Activated B cell treated with CpG ODN at 0.5 μM for 24 hours (primary cell): ENCODE results near the gene ARFGEF3. TPM values are rescaled to one million over a fixed set of nuclear protein-coding genes. Genes with fewer than 3 reads are reported as not detected.

Experiments used
- ATAC-seq: fragments of 200-7000 bp; cut with Tn5 transposase; one replicate; pipeline ENCODE4 v1.10.0; 2021; ENCODE audit warnings: low read depth, mild to moderate bottlenecking, moderate library complexity
- CTCF ChIA-PET: fragments of 350-600 bp; sonication (Branson Sonifier 250); formaldehyde crosslinking; loops from one replicate; lab custom pipeline; 2021; ENCODE audit warnings: antibody characterized with exemption; lab: Charles Lee
- POLR2A ChIA-PET: fragments of 350-600 bp; sonication (Branson Sonifier 250); formaldehyde crosslinking; loops from one replicate; lab custom pipeline; 2021; ENCODE audit warnings: antibody characterized with exemption; lab: Charles Lee
- DNase-seq: peaks from one replicate; pipeline ENCODE4 v3.0.0; 2022
- H3K27ac Mint-ChIP-seq: one replicate; pipeline ENCODE4 v1.8.0; 2020; ENCODE audit warnings: mixed read lengths
- H3K27me3 Mint-ChIP-seq: one replicate; pipeline ENCODE4 v1.8.0; 2021; ENCODE audit warnings: mixed read lengths
- H3K36me3 Mint-ChIP-seq: one replicate; pipeline ENCODE4 v1.8.0; 2021; ENCODE audit warnings: low read depth, mixed read lengths
- H3K4me1 Mint-ChIP-seq: one replicate; pipeline ENCODE4 v1.8.0; 2021; ENCODE audit warnings: mixed read lengths
- H3K4me3 Mint-ChIP-seq: one replicate; pipeline ENCODE4 v1.8.0; 2020; ENCODE audit warnings: mild to moderate bottlenecking, mixed read lengths
- H3K9me3 Mint-ChIP-seq: one replicate; pipeline ENCODE4 v1.8.0; 2020; ENCODE audit warnings: mixed read lengths
- intact Hi-C: fragments of 100-400 bp; cut with micrococcal nuclease; formaldehyde crosslinking; loops from one replicate; pipeline ENCODE4 v1.15.1; 2024
- total RNA-seq: library from RNA; stranded (reverse); gene quantifications from 2 replicates; pipeline ENCODE4 v1.2.3, GENCODE V29; 2022
- TF ChIP-seq, protein P1 (sequence below): fragments of 200-600 bp; IDR thresholded peaks from one replicate; pipeline ENCODE4 v1.8.0; 2022; ENCODE audit warnings: antibody characterized with exemption, mild to moderate bottlenecking

The ARFGEF3 gene
- total RNA-seq, 1 donor from 2014 or later = 0.02 TPM

DNA sequence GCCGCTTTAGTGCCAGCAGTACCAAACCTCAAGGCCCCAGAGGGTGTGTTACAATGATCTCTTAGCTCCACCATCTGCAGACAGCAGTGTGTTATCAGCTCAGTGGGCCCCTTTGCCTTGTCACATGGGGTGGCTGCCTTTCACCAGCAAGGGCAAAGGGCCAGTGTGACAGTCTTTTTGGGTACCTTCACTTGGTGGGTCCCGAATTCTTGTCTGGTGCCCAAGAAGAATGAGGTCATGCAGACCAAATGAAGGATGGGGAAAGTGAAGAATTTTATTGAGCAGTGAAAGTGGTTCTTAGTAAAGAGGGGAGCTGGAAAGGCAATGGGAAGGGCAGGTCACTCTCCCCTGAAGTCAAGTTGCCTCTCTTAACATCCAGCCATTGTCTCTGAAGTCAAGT is 213.1 kb downstream of the ARFGEF3 start:
- TF ChIP-seq, protein P1, sequence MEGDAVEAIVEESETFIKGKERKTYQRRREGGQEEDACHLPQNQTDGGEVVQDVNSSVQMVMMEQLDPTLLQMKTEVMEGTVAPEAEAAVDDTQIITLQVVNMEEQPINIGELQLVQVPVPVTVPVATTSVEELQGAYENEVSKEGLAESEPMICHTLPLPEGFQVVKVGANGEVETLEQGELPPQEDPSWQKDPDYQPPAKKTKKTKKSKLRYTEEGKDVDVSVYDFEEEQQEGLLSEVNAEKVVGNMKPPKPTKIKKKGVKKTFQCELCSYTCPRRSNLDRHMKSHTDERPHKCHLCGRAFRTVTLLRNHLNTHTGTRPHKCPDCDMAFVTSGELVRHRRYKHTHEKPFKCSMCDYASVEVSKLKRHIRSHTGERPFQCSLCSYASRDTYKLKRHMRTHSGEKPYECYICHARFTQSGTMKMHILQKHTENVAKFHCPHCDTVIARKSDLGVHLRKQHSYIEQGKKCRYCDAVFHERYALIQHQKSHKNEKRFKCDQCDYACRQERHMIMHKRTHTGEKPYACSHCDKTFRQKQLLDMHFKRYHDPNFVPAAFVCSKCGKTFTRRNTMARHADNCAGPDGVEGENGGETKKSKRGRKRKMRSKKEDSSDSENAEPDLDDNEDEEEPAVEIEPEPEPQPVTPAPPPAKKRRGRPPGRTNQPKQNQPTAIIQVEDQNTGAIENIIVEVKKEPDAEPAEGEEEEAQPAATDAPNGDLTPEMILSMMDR = no peak
- Mint-ChIP-seq H3K4me3 (no peak overlapping the region), H3K27ac (no peak overlapping the region), H3K4me1 (no peaks in the 10 kb centered on the region), H3K27me3 (no peaks in the 10 kb centered on the region), H3K36me3 (no peaks in the 10 kb centered on the region), H3K9me3 (no peaks in the 10 kb centered on the region)
- ChIA-PET CTCF (no interaction called here), POLR2A (no interaction called here)
- no peak for DNase-seq
- intact Hi-C loops = no loop called here
- ATAC-seq = no peak

DNA sequence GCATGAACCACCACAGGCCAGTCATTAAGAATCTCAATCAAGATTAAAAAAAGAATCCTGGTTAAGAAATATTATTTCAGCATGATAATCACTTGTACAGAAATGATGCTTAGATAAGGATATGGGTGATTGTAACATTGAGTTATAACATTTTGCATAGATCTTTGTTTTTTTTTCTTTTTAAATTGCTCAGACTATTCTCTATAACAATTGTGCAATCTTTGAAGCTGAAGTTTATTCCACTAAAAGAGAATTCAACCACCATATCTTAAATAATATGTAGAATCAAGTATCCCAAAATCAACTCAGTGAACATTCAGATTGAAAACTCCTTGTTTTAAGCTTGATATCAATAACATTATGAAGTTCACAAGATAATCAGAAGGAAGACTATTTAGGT is 215.3 kb downstream of the ARFGEF3 start:
- no peak overlapping the region for H3K27ac Mint-ChIP-seq
- H3K4me3 Mint-ChIP-seq = no peak overlapping the region
- no peaks in the 10 kb centered on the region for H3K27me3 Mint-ChIP-seq
- H3K9me3 Mint-ChIP-seq = no peaks in the 10 kb centered on the region
- H3K4me1 Mint-ChIP-seq = no peaks in the 10 kb centered on the region
- ChIA-PET CTCF (no interaction called here), POLR2A (no interaction called here)
- no peaks in the 10 kb centered on the region for H3K36me3 Mint-ChIP-seq
- ATAC-seq (no peak), DNase-seq (no peak)
- intact Hi-C loops = no loop called here
- TF ChIP-seq, protein P1 = no peak

DNA sequence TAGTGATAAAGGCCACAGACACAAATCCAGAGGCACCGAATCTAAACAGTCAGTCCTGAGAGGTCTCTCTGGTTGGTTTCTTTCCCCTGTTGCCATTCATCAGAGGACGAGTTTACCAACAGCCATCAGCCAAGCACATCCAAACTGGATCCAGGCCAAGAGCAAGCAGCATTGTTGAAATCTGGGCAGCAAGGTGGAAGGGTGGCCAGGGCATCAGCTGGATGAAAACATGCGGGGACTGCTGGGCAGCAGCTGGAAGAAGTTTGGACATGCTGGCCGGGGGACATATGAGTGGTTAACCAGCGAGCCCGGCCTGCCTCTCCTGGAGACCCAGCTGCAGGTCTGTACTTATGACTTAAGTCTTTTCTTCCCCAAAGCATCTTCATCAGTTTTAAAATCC is 216.1 kb downstream of the ARFGEF3 start, which contains the start of gene SMIM28:
SMIM28 (plus strand) TSS at position 62 of the 400 bp plus-strand sequence; CDS start at position 230, 168 bp downstream.
- no peak within 1 kb of the TSS for H3K4me3 Mint-ChIP-seq
- DNase-seq (no peak), ATAC-seq (no peak)
- no peak within 1 kb of the TSS for H3K27ac Mint-ChIP-seq
- peaks cover 2% of the 10 kb centered on the region for H3K27me3 Mint-ChIP-seq
- ChIA-PET CTCF (no interaction called here), POLR2A (no interaction called here)
- intact Hi-C loops = no loop called here
- H3K9me3 Mint-ChIP-seq = no peaks in the 10 kb centered on the region
- H3K36me3 Mint-ChIP-seq = no peaks in the 10 kb centered on the region
- no peaks in the 10 kb centered on the region for H3K4me1 Mint-ChIP-seq
- TF ChIP-seq, protein P1 = no peak

DNA sequence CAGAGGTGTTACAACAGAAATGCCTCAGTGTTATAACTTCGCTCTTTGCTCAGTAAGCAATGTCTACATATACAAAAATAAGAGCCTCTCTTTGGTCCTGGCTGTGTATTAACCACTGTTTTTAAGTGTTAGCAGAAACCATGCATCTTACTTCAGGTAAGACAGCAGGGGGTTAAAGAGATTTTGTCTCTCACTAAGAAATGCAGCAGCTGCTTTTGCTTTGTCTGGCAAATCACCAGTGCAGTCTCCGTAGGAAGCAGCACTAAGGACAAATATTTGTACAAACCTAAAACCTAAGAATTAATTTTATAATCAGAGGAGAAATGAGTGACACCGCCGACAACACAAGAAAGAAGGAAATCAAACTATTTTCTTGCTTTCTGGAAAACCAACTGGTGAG is 216.7 kb downstream of the ARFGEF3 start:
- no peak overlapping the region for H3K4me3 Mint-ChIP-seq
- CTCF ChIA-PET = no interaction called here
- POLR2A ChIA-PET = no interaction called here

DNA sequence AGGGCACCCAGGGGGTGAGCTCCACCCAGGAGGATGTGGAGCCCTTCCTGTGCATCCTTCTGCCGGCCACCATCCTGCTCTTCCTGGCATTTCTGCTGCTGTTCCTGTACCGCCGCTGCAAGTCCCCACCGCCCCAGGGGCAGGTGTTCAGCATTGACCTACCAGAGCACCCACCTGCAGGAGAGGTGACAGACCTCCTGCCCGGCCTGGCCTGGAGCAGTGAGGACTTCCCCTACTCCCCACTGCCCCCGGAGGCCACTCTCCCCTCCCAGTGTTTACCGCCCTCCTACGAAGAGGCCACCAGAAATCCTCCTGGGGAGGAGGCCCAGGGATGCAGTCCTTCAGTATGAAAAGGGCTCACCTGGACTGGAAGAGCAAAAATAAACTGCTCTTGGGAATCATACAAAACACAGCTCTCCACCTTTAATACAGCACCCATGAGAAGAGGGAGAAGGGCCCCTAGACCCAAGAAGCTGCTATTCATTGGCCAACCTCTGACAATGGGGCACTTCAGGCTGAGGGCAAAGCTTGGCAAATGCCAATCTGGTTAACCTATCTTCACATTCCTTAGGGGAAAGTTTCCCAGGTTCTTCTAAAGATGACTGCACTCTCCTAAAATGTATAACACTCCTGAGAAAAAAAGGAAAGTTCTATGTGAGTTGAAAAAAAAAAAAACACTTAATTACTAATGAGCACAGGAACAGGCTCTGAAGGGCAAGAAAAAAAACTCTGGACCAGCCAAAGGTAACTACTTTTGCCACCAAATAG is 220.9 kb downstream of the ARFGEF3 start:
- H3K4me3 Mint-ChIP-seq = no peak overlapping the region
- ATAC-seq (no peak), DNase-seq (no peak)
- POLR2A ChIA-PET = no interaction called here
- H3K36me3 Mint-ChIP-seq = no peaks in the 10 kb centered on the region
- H3K27ac Mint-ChIP-seq = no peak overlapping the region
- CTCF ChIA-PET = interaction anchor here (0.7 kb wide), 1 partner anchor 52 kb away, joined by 4 read pairs; no protein-coding TSS in a partner anchor
- TF ChIP-seq, protein P1 = no peak
- intact Hi-C loops = no loop called here
- no peaks in the 10 kb centered on the region for H3K4me1 Mint-ChIP-seq
- H3K27me3 Mint-ChIP-seq = peaks cover 2% of the 10 kb centered on the region
- no peaks in the 10 kb centered on the region for H3K9me3 Mint-ChIP-seq

More for the DNA sequence above, 216.7 kb downstream of the ARFGEF3 start:
- Mint-ChIP-seq H3K4me1 (no peaks in the 10 kb centered on the region), H3K9me3 (no peaks in the 10 kb centered on the region), H3K27me3 (peaks cover 2% of the 10 kb centered on the region), H3K27ac (no peak overlapping the region), H3K36me3 (no peaks in the 10 kb centered on the region)
- ATAC-seq (no peak), DNase-seq (no peak)
- TF ChIP-seq, protein P1 = no peak
- intact Hi-C loops = no loop called here
